Measurements from ENCODE around the gene WDR20. TPM values are rescaled to one million over a fixed set of nuclear protein-coding genes. Genes with fewer than 3 reads are reported as not detected.

Gene WDR20
- total and polyA plus RNA-seq, 2 of the 8 experiments (the other 6 are each of a cell fraction or from before 2014, with no cell fraction given): 11.2 to 26.7 TPM

DNA sequence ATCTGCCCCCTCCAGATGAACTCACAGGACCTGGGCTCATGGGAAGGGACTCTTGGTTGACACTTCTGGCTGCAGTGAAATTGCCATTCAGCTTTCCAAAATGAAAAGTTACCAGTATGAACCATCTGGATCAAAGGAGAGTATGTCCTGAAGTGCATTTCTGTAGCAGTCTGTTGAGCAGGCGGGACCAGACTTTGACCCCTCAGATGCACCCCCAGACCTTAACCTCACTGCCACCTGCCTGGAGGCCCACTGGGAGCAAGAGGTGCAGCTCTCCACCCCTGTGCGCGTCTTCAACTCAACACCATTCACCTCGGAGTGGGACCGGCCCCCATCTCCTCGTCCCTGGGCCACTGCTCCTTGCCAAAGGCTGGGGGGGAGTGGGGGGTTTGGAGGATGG is 110.3 kb downstream of the WDR20 start:
- ChIA-PET POLR2A (ENCODE audit: partially characterized antibody) (no interaction called here), CTCF (ENCODE audit: partially characterized antibody) (interaction anchor here (1.2 kb wide), 1 partner anchor 64 kb away, joined by 4 read pairs; no protein-coding TSS in a partner anchor)
- no peaks in the 10 kb centered on the region for H3K79me1 ChIP-seq (ENCODE audit: low read depth, low read length)
- no peaks in the 10 kb centered on the region for H3K9me3 ChIP-seq (ENCODE audit: insufficient read depth in 2 of 2, low read depth in 1 of 2, low read length in 1 of 2)
- no peak overlapping the region for H2AK5ac ChIP-seq (ENCODE audit: low read depth, low read length)
- no peak overlapping the region for H2BK15ac ChIP-seq (ENCODE audit: low read length)
- no peak overlapping the region for H3K14ac ChIP-seq (ENCODE audit: insufficient read length)
- H3K9ac ChIP-seq (replicated peaks in 1 of 4; ENCODE audit: extremely low read depth in 1 of 4, low read depth in 3 of 4, low read length in 3 of 4): no peak overlapping the region
- H2BK120ac ChIP-seq (replicated peaks; ENCODE audit: low read depth, low read length): no peak overlapping the region
- no peak overlapping the region for H3K4me3 ChIP-seq (ENCODE audit: extremely low read depth in 1 of 4, insufficient read depth in 2 of 4, low read depth in 3 of 4, low read length in 4 of 4)
- no peak overlapping the region for H4K91ac ChIP-seq (replicated peaks; ENCODE audit: insufficient read length, low read length)
- no peak overlapping the region for H2AFZ ChIP-seq (ENCODE audit: low read length)
- no peak overlapping the region for H3K27ac ChIP-seq (ENCODE audit: low read depth, low read length)
- H2BK20ac ChIP-seq (ENCODE audit: low read length): no peak overlapping the region
- H3K27me3 ChIP-seq (replicated peaks in 1 of 4; ENCODE audit: control insufficient read depth in 3 of 4, extremely low read depth in 1 of 4, insufficient read depth in 3 of 4, low read length in 3 of 4): peaks cover 3 to 24% (median 20%) of the 10 kb centered on the region in 4 experiments; a peak in 4 of 7 replicates
- H3K4ac ChIP-seq (replicated peaks; ENCODE audit: insufficient read length, low read depth, low read length): no peak overlapping the region
- H3K18ac ChIP-seq (ENCODE audit: extremely low read depth, low read length): no peak overlapping the region
- 84% methylated on average over 6 of the region's 6 CpGs; no CpG with 5 or more reads in 1 of the 2 experiments for WGBS, 2 experiments (ENCODE audit: extremely low coverage in 1 of 2, insufficient coverage in 1 of 2, insufficient read length in 1 of 2, insufficient replicate concordance in 2 of 2, low coverage in 1 of 2, low lambda C conversion rate in 2 of 2, missing lambda C conversion rate in 1 of 2)
- peaks cover under 1% of the 10 kb centered on the region; the same call in 1 of the 2 replicates for H3K23me2 ChIP-seq (ENCODE audit: low read depth, low read length)
- H4K20me1 ChIP-seq (replicated peaks in 1 of 2; ENCODE audit: control insufficient read depth in 1 of 2, insufficient read depth in 2 of 2, low read length in 2 of 2): no peaks in the 10 kb centered on the region
- no peak overlapping the region for H4K5ac ChIP-seq (ENCODE audit: insufficient read length, low read depth, low read length)
- H2BK12ac ChIP-seq (ENCODE audit: low read depth, low read length): no peak overlapping the region
- no peak overlapping the region for H3K23ac ChIP-seq (ENCODE audit: insufficient read length)
- H3K36me3 ChIP-seq (ENCODE audit: control insufficient read depth in 2 of 4, insufficient read depth in 4 of 4, low read length in 3 of 4): no peaks in the 10 kb centered on the region
- H3K4me2 ChIP-seq (ENCODE audit: insufficient read depth in 1 of 2, low read depth in 2 of 2, low read length in 2 of 2): no peak overlapping the region
- no peak for FAIRE-seq
- no peaks in the 10 kb centered on the region for H3K79me2 ChIP-seq (ENCODE audit: control insufficient read depth in 1 of 2, insufficient read depth in 2 of 2, low read length in 2 of 2)
- no peak for DNase-seq (ENCODE audit: low read depth in 1 of 2, low spot score in 2 of 2)
- H2BK5ac ChIP-seq (ENCODE audit: low read depth, low read length): no peak overlapping the region
- H3K4me1 ChIP-seq (replicated peaks in 1 of 4; ENCODE audit: control insufficient read depth in 3 of 4, insufficient read depth in 4 of 4, low read length in 3 of 4): peaks cover 3 to 15% (median 7%) of the 10 kb centered on the region in 4 experiments; a peak in 5 of 7 replicates
- H4K8ac ChIP-seq (ENCODE audit: extremely low read depth, insufficient read depth, low read length): no peak overlapping the region
- H3K56ac ChIP-seq (replicated peaks; ENCODE audit: insufficient read length, low read depth, low read length): no peak overlapping the region
- TF ChIP-seq SP2 (IDR thresholded peaks at IDR 0.05; ENCODE audit: low read length): no peak
- TF ChIP-seq, protein P1, sequence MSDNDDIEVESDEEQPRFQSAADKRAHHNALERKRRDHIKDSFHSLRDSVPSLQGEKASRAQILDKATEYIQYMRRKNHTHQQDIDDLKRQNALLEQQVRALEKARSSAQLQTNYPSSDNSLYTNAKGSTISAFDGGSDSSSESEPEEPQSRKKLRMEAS (IDR thresholded peaks at IDR 0.05): no peak
- TF ChIP-seq YY1 (IDR thresholded peaks at IDR 0.05; ENCODE audit: low read depth, low read length): no peak
- TF ChIP-seq CTCF (IDR thresholded peaks at IDR 0.05; ENCODE audit: control extremely low read depth in 1 of 3, insufficient read depth in 1 of 3, low read depth in 1 of 3, low read length in 3 of 3): no peak
- TF ChIP-seq BCL11A (IDR thresholded peaks at IDR 0.05; ENCODE audit: low read depth in 2 of 2, low read length in 2 of 2): no peak
- no peak for TF ChIP-seq NRF1 (IDR thresholded peaks at IDR 0.05; ENCODE audit: low read depth, low read length)
